Hepatocyte (in vitro differentiated cells): ENCODE results near the gene FBXL20.

ENCODE experiments used
- CTCF ChIP-seq: fragments of 200-600 bp; sonication (generic); IDR thresholded peaks from 2 replicates; pipeline ENCODE4 v1.5.1; 2016; ENCODE audit warnings: antibody characterized with exemption, mild to moderate bottlenecking; ENCODE audit not compliant: poor library complexity
- EZH2 ChIP-seq: fragments of 200-600 bp; sonication (generic); IDR thresholded peaks from 2 replicates; pipeline ENCODE4 v1.6.1; 2016; ENCODE audit warnings: antibody characterized with exemption, mild to moderate bottlenecking, borderline replicate concordance
- EZH2phosphoT487 ChIP-seq: fragments of 200-600 bp; sonication (generic); IDR thresholded peaks from one replicate; pipeline ENCODE4 v1.6.1; 2018; ENCODE audit warnings: antibody characterized with exemption, mild to moderate bottlenecking, low read depth, moderate library complexity; ENCODE audit not compliant: unreplicated experiment, severe bottlenecking

DNA sequence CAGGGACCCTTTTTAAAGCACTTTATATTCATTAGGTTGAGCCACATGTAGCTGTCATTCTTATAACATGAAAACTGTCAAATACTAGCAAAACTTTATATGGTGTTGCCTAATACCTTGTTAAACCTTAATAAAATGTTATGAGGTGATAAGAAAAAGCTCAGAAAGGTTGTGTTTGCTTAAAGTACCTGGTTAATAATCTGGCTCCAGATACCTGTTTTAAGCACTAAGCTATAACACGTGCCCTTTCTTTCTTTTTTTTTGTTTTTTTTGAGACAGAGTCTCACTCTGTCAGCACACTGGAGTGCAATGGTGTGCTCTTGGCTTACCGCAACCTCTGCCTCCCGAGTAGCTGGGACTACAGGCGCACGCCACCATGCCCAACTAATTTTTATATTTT lies 116.7 kb downstream of the FBXL20 start:
- TF ChIP-seq CTCF (no peak), EZH2 (no peak), EZH2phosphoT487 (no peak)
